Measurements from ENCODE around the gene NPHS1.

NPHS1 gene

DNA sequence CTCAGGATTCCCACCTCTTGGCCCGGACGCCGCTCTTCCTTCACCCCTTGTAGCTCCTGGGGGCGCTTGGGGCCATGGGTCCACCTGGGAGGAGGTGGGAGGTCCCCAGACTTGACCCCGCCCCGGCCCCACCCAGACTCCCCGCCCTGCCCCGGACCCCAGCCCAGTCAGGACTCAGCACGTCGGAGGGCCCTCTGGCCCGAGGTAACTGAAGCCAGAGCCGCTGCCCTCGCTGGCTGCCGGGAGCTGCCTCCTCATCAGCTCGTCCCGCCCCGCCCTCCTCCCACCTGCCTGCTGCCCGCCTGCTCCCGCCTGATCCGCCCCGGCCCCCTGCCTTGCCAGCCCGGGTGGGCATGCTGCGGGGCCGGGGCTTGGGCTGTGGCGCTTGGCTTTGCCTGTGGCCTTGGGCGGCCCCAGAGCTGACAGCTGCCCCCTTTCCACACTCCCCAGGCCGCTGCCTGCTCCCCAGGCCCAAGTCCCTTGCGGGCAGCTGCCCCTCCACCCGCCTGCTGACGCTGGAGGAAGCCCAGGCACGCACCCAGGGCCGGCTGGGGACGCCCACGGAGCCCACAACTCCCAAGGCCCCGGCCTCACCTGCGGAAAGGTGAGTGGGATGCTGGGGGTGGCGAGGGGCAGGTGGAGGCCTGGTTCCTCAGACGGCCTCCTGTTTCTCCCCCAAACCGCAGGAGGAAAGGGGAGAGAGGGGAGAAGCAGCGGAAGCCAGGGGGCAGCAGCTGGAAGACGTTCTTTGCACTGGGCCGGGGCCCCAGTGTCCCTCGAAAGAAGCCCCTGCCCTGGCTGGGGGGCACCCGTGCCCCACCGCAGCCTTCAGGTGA is 67.6 kb downstream of the NPHS1 start:
- no peak for FAIRE-seq

DNA sequence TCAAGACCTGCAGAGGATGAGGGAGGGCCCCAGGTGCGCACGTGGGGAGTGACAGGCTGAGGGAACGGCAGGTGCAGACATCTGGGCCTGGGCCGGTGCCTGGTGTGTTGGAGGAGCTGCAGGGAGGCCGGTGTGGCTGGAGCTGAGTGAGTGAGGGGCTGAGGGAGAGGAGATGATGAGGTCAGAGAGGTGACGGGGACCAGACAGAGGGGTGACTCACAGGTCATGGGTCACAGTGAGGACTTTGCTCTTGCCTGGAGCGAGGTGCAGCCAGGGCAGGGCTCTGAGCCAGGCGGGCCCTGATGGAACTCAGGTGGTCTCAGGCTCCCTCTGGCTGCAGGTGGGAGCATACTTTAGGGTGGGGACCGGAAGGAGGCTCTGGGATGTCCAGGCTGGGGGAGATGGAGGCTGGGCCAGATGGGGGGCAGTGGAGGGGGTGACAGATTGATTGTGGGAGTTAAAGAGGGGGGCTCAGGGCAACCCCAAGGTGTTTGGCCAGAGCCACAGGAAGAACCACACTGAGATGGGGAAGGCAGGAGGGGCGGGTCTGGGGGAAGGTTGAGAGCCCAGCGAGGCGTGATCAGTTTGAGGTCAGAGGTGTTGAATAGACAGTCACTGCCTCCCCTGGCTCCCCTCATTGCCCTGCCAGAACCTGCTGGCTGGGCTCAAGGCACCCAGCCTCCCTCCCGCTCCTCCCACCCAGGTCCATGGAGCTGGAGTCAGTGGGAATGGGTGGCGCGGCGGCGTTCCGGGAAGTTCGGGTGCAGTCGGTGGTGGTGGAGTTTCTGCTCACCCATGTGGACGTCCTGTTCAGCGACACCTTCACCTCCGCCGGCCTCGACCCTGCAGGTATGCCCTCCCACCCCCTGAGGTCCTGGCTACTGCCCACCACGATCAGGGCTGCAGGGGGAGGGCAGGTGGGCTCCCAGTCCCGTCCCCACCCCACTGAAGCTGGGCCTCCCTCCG is 68.6 kb downstream of the NPHS1 start:
- TF ChIP-seq, protein P1, sequence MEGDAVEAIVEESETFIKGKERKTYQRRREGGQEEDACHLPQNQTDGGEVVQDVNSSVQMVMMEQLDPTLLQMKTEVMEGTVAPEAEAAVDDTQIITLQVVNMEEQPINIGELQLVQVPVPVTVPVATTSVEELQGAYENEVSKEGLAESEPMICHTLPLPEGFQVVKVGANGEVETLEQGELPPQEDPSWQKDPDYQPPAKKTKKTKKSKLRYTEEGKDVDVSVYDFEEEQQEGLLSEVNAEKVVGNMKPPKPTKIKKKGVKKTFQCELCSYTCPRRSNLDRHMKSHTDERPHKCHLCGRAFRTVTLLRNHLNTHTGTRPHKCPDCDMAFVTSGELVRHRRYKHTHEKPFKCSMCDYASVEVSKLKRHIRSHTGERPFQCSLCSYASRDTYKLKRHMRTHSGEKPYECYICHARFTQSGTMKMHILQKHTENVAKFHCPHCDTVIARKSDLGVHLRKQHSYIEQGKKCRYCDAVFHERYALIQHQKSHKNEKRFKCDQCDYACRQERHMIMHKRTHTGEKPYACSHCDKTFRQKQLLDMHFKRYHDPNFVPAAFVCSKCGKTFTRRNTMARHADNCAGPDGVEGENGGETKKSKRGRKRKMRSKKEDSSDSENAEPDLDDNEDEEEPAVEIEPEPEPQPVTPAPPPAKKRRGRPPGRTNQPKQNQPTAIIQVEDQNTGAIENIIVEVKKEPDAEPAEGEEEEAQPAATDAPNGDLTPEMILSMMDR (IDR thresholded peaks at IDR 0.05; ENCODE audit: insufficient read depth, missing control alignments) = no peak
- no peak for DNase-seq (ENCODE audit: insufficient read length, low spot score)
- no peak for FAIRE-seq

More for the DNA sequence above, 67.6 kb downstream of the NPHS1 start:
- no peak for DNase-seq (ENCODE audit: insufficient read length, low spot score)
- TF ChIP-seq, protein P1 (IDR thresholded peaks at IDR 0.05; ENCODE audit: insufficient read depth, missing control alignments) = no peak

DNA sequence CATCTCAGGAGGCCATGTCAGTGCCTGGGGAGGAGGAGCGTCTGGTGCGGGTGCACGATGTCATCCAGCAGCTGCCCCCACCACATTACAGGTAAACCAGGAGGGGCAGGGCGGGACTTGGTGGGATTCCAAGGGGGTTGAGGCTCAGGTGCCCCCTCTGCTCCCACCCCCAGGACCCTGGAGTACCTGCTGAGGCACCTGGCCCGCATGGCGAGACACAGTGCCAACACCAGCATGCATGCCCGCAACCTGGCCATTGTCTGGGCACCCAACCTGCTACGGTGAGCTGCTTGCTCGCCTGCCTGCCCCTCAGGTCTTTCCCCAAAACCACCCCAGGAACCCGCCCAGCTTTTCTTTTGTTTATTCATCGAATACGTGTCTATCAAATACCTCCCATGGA is 69.7 kb downstream of the NPHS1 start:
- TF ChIP-seq, protein P1 (IDR thresholded peaks at IDR 0.05; ENCODE audit: insufficient read depth, missing control alignments) = no peak
- FAIRE-seq = no peak
- DNase-seq (ENCODE audit: insufficient read length, low spot score) = no peak

DNA sequence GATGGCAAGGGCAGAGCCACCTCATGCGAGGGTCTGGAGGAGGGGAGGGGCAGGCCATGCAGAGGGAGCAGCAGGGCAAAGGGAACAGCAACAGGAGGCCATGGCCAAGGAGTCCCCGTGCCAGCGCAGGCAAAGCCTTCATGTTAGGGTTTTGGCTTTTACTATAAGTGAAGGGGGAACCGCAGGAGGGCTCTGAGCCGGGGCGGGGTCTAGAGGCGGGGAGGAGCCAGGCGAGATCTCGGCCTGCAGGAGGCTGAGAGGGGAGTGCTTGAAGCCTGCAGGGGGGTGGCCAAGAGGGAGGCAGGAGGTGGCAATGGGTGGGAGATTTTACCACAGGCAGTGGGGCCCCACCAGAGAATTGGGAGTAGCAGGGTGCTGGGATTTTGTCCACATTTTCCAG is 70.7 kb downstream of the NPHS1 start:
- FAIRE-seq (no peak), DNase-seq (ENCODE audit: insufficient read length, low spot score) (no peak)
- TF ChIP-seq, protein P1 (IDR thresholded peaks at IDR 0.05; ENCODE audit: insufficient read depth, missing control alignments) = no peak

DNA sequence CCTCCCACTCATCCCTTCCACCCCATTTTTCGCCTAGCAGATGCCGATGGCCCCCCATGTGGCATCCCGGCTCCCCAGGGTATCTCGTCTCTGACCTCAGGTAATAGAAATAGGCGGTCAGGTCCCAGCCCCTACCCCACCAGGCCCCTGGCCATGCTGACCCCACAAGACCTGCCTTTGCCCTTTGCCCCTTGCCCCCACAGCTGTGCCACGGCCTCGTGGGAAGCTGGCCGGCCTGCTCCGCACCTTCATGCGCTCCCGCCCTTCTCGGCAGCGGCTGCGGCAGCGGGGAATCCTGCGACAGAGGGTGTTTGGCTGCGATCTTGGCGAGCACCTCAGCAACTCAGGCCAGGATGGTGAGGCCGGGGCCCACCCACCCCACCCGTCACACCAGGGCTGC is 71.6 kb downstream of the NPHS1 start:
- TF ChIP-seq, protein P1 (IDR thresholded peaks at IDR 0.05; ENCODE audit: insufficient read depth, missing control alignments) = no peak
- FAIRE-seq (no peak), DNase-seq (ENCODE audit: insufficient read length, low spot score) (no peak)

DNA sequence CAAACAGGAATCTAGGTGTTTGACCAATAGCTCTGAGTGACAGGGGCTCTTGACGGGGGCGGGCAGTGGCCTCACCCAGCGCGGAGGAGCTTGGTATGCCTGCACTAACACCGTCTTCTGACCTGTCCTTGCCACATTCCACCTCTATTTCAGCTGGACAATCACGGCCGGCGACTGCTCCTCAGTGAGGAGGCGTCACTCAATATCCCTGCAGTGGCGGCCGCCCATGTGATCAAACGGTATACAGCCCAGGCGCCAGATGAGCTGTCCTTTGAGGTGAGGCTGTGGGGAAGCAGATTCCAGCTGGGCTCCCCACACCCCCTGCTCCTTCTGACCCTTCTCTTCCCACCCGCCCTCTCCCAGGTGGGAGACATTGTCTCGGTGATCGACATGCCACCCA is 72.2 kb downstream of the NPHS1 start:
- no peak for FAIRE-seq
- TF ChIP-seq, protein P1 (IDR thresholded peaks at IDR 0.05; ENCODE audit: insufficient read depth, missing control alignments) = no peak
- DNase-seq (ENCODE audit: insufficient read length, low spot score) = no peak

Data from D721Med (cell line).